ENCODE measurements around the gene FAR2. TPM values are rescaled to one million over a fixed set of nuclear protein-coding genes. Genes with fewer than 3 reads are reported as not detected.

Gene FAR2
- total RNA-seq, 1 donor from 2014 or later, result 3.9 TPM

- H2AFZ ChIP-seq (ENCODE audit: low read depth, low read length), result no peak overlapping the region
- H3K4me3 ChIP-seq (ENCODE audit: insufficient read depth, low read depth, low read length), result no peak overlapping the region
- no peaks in the 10 kb centered on the region for H4K20me1 ChIP-seq (ENCODE audit: insufficient read depth, low read length)
- no peaks in the 10 kb centered on the region for H3K36me3 ChIP-seq (ENCODE audit: insufficient read depth, low read length)
- no peak overlapping the region for H3K27ac Mint-ChIP-seq (ENCODE audit: unreplicated experiment)
- peaks cover 2% of the 10 kb centered on the region for H3K36me3 Mint-ChIP-seq (ENCODE audit: low read depth, unreplicated experiment)
- no peak overlapping the region for H3K9ac ChIP-seq (ENCODE audit: low read length)
- TF ChIP-seq CTCF (IDR thresholded peaks at IDR 0.05; ENCODE audit: insufficient read depth, low read depth, low read length) (no peak), EZH2 (IDR thresholded peaks at IDR 0.05; ENCODE audit: insufficient read depth, low read length) (no peak)
- H3K4me1 ChIP-seq (ENCODE audit: insufficient read depth, low read length), result peaks cover 9% of the 10 kb centered on the region
- H3K27me3 ChIP-seq (ENCODE audit: insufficient read depth, low read length), result no peaks in the 10 kb centered on the region
- FAIRE-seq (no peak), DNase-seq (ENCODE audit: low read depth) (no peak)
- peak overlapping the region; percentile 18 for H3K27ac ChIP-seq (ENCODE audit: low read depth, low read length)
- no peaks in the 10 kb centered on the region for H3K27me3 Mint-ChIP-seq (ENCODE audit: low read depth, unreplicated experiment)
- H3K79me2 ChIP-seq (ENCODE audit: insufficient read depth, low read length), result no peaks in the 10 kb centered on the region
- H3K9me3 ChIP-seq (ENCODE audit: insufficient read depth, low read depth, low read length), result no peaks in the 10 kb centered on the region
- no peaks in the 10 kb centered on the region for H3K9me3 Mint-ChIP-seq (ENCODE audit: unreplicated experiment)
- peak overlapping the region; percentile 21 for H3K4me2 ChIP-seq (ENCODE audit: low read length)
- H3K4me3 Mint-ChIP-seq (ENCODE audit: unreplicated experiment), result no peak overlapping the region
- H3K4me1 Mint-ChIP-seq (ENCODE audit: low read depth, unreplicated experiment), result peaks cover 9% of the 10 kb centered on the region
Measured at GRCh38 chr12:29224572-29224971, 75.5 kb downstream of the FAR2 start.

- Histone ChIP-seq H3K36me3 (ENCODE audit: insufficient read depth, low read length) (no peaks in the 10 kb centered on the region), H3K27ac (ENCODE audit: low read depth, low read length) (no peak overlapping the region), H3K27me3 (ENCODE audit: insufficient read depth, low read length) (no peaks in the 10 kb centered on the region), H3K4me1 (ENCODE audit: insufficient read depth, low read length) (peaks cover 9% of the 10 kb centered on the region), H3K9me3 (ENCODE audit: insufficient read depth, low read depth, low read length) (no peaks in the 10 kb centered on the region), H3K4me2 (ENCODE audit: low read length) (no peak overlapping the region), H3K79me2 (ENCODE audit: insufficient read depth, low read length) (no peaks in the 10 kb centered on the region), H4K20me1 (ENCODE audit: insufficient read depth, low read length) (no peaks in the 10 kb centered on the region), H2AFZ (ENCODE audit: low read depth, low read length) (no peak overlapping the region), H3K9ac (ENCODE audit: low read length) (no peak overlapping the region), H3K4me3 (ENCODE audit: insufficient read depth, low read depth, low read length) (no peak overlapping the region)
- FAIRE-seq (no peak), DNase-seq (ENCODE audit: low read depth) (no peak)
- peaks cover 9% of the 10 kb centered on the region for H3K4me1 Mint-ChIP-seq (ENCODE audit: low read depth, unreplicated experiment)
- no peak overlapping the region for H3K4me3 Mint-ChIP-seq (ENCODE audit: unreplicated experiment)
- no peaks in the 10 kb centered on the region for H3K36me3 Mint-ChIP-seq (ENCODE audit: low read depth, unreplicated experiment)
- H3K9me3 Mint-ChIP-seq (ENCODE audit: unreplicated experiment), result no peaks in the 10 kb centered on the region
- no peak overlapping the region for H3K27ac Mint-ChIP-seq (ENCODE audit: unreplicated experiment)
- H3K27me3 Mint-ChIP-seq (ENCODE audit: low read depth, unreplicated experiment), result no peaks in the 10 kb centered on the region
- no peak for TF ChIP-seq CTCF (IDR thresholded peaks at IDR 0.05; ENCODE audit: insufficient read depth, low read depth, low read length)
- no peak for TF ChIP-seq EZH2 (IDR thresholded peaks at IDR 0.05; ENCODE audit: insufficient read depth, low read length)
Measured at GRCh38 chr12:29225834-29226233, 76.8 kb downstream of the FAR2 start.

GRCh38 chr12:29226616-29227015 is 77.5 kb downstream of the FAR2 start:
- FAIRE-seq, result no peak

More at GRCh38 chr12:29226616-29227015, 77.5 kb downstream of the FAR2 start:
- Mint-ChIP-seq H3K4me3 (ENCODE audit: unreplicated experiment) (no peak overlapping the region), H3K27me3 (ENCODE audit: low read depth, unreplicated experiment) (no peaks in the 10 kb centered on the region), H3K4me1 (ENCODE audit: low read depth, unreplicated experiment) (peaks cover 9% of the 10 kb centered on the region), H3K27ac (ENCODE audit: unreplicated experiment) (no peak overlapping the region), H3K9me3 (ENCODE audit: unreplicated experiment) (no peaks in the 10 kb centered on the region), H3K36me3 (ENCODE audit: low read depth, unreplicated experiment) (no peaks in the 10 kb centered on the region)
- no peak for TF ChIP-seq EZH2 (IDR thresholded peaks at IDR 0.05; ENCODE audit: insufficient read depth, low read length)
- TF ChIP-seq CTCF (IDR thresholded peaks at IDR 0.05; ENCODE audit: insufficient read depth, low read depth, low read length), result no peak
- no peaks in the 10 kb centered on the region for H3K36me3 ChIP-seq (ENCODE audit: insufficient read depth, low read length)
- H4K20me1 ChIP-seq (ENCODE audit: insufficient read depth, low read length), result no peaks in the 10 kb centered on the region
- peaks cover 9% of the 10 kb centered on the region for H3K4me1 ChIP-seq (ENCODE audit: insufficient read depth, low read length)
- no peaks in the 10 kb centered on the region for H3K79me2 ChIP-seq (ENCODE audit: insufficient read depth, low read length)
- no peak overlapping the region for H3K27ac ChIP-seq (ENCODE audit: low read depth, low read length)
- H3K9ac ChIP-seq (ENCODE audit: low read length), result no peak overlapping the region
- no peak overlapping the region for H3K4me2 ChIP-seq (ENCODE audit: low read length)
- H3K9me3 ChIP-seq (ENCODE audit: insufficient read depth, low read depth, low read length), result no peaks in the 10 kb centered on the region
- H3K4me3 ChIP-seq (ENCODE audit: insufficient read depth, low read depth, low read length), result no peak overlapping the region
- H2AFZ ChIP-seq (ENCODE audit: low read depth, low read length), result no peak overlapping the region
- no peak for DNase-seq (ENCODE audit: low read depth)
- no peaks in the 10 kb centered on the region for H3K27me3 ChIP-seq (ENCODE audit: insufficient read depth, low read length)
